Measurements from ENCODE around the gene TUBB4A. TPM values are rescaled to one million over a fixed set of nuclear protein-coding genes. Genes with fewer than 3 reads are reported as not detected.

TUBB4A gene
- total RNA-seq, 4 donors from 2014 or later = 7.8 TPM; not detected in 3

- intact Hi-C loops (cut with DNase I) = no loop called here
- Histone ChIP-seq H3K27me3 (peaks cover 0 to 22% (median 0%) of the 10 kb centered on the region in 4 donors), H3K36me3 (peaks cover 0 to 21% (median 0%) of the 10 kb centered on the region in 3 donors), H3K4me3 (peak overlapping the region; percentile 71 to 94 (median 88)), H3K9me3 (no peaks in the 10 kb centered on the region), H3K4me1 (peaks cover 0 to 71% (median 20%) of the 10 kb centered on the region in 3 donors), H3K27ac (peak overlapping the region; percentile 83 to 94 (median 89))
- DNase-seq = peak; percentile 74
- TF ChIP-seq POLR2A (IDR thresholded peaks at IDR 0.05) (peak in 2 of 4 donors; percentile 22 to 44), CTCF (IDR thresholded peaks at IDR 0.05) (peak; percentile 60 to 77 (median 70))
- 0 to 1% methylated on average over 29 to 39 of the region's 57 CpGs for WGBS, 2 donors
Measured at GRCh38 chr19:6460099-6460884, 41.8 kb downstream of the TUBB4A start.

GRCh38 chr19:6459262-6460098 lies 42.6 kb downstream of the TUBB4A start, which contains the start of gene SLC25A23:
Gene SLC25A23, minus strand, starts transcription at chr19:6459792. Its CDS starts 164 bp downstream, at chr19:6459628.
- peaks cover 0 to 63% (median 20%) of the 10 kb centered on the region in 3 donors for H3K4me1 ChIP-seq
- WGBS, 2 donors = 0 to 3% methylated on average over 7 to 14 of the region's 70 CpGs
- TF ChIP-seq POLR2A (IDR thresholded peaks at IDR 0.05) = peak in 1 of 4 donors; percentile 36
- no peak for TF ChIP-seq CTCF (IDR thresholded peaks at IDR 0.05)
- peak within 1 kb of the TSS; percentile 83 to 94 (median 89) for H3K27ac ChIP-seq
- peak within 1 kb of the TSS; percentile 71 to 94 (median 88) for H3K4me3 ChIP-seq
- peaks cover 0 to under 1% (median under 1%) of the 10 kb centered on the region in 3 donors for H3K9me3 ChIP-seq
- H3K27me3 ChIP-seq = peaks cover 0 to 14% (median 0%) of the 10 kb centered on the region in 4 donors
- intact Hi-C loops (cut with DNase I) = no loop called here
- DNase-seq = no peak
- peaks cover 0 to 29% (median 0%) of the 10 kb centered on the region in 3 donors for H3K36me3 ChIP-seq

GRCh38 chr19:6458695-6459261 lies 43.3 kb downstream of the TUBB4A start:
- Histone ChIP-seq H3K4me3 (peak overlapping the region; percentile 71 to 94 (median 88)), H3K27me3 (peaks cover 0 to 7% (median 0%) of the 10 kb centered on the region in 4 donors), H3K4me1 (peaks cover 0 to 56% (median 20%) of the 10 kb centered on the region in 3 donors), H3K9me3 (peaks cover 0 to 8% (median 7%) of the 10 kb centered on the region in 3 donors), H3K27ac (peak overlapping the region; percentile 83 to 94 (median 89)), H3K36me3 (peaks cover 0 to 36% (median 7%) of the 10 kb centered on the region in 3 donors)
- intact Hi-C loops (cut with DNase I) = no loop called here
- 23 to 44% methylated on average over 9 of the region's 16 CpGs for WGBS, 2 donors
- TF ChIP-seq CTCF (IDR thresholded peaks at IDR 0.05) = peak in 1 of 6 experiments; percentile 19
- no peak for TF ChIP-seq POLR2A (IDR thresholded peaks at IDR 0.05)
- DNase-seq = no peak

GRCh38 chr19:6457958-6458694 lies 44.0 kb downstream of the TUBB4A start:
- peak overlapping the region; percentile 71 to 94 (median 88) for H3K4me3 ChIP-seq

More at GRCh38 chr19:6457958-6458694, 44.0 kb downstream of the TUBB4A start:
- TF ChIP-seq CTCF (IDR thresholded peaks at IDR 0.05) (no peak), POLR2A (IDR thresholded peaks at IDR 0.05) (no peak)
- Histone ChIP-seq H3K4me1 (peaks cover 0 to 49% (median 20%) of the 10 kb centered on the region in 3 donors), H3K36me3 (peaks cover 0 to 42% (median 8%) of the 10 kb centered on the region in 3 donors), H3K27me3 (peaks cover 0 to under 1% (median 0%) of the 10 kb centered on the region in 4 donors), H3K27ac (peak overlapping the region; percentile 83 to 94 (median 89)), H3K9me3 (peaks cover 0 to 14% (median 7%) of the 10 kb centered on the region in 3 donors)
- intact Hi-C loops (cut with DNase I) = no loop called here
- 72 to 76% methylated on average over 5 to 15 of the region's 17 CpGs for WGBS, 2 donors
- DNase-seq = no peak

Data from esophagus squamous epithelium (tissue), 5 donors.